Central memory CD8-positive, alpha-beta T cell (primary cell): ENCODE data around the gene PHACTR3.

Experiments used
- ATAC-seq: fragments of 150-1000 bp; cut with Tn5 transposase; replicated peaks from 2 replicates; pipeline ENCODE4 v1.10.0; 2022; ENCODE audit warnings: mild to moderate bottlenecking, moderate FRiP score, moderate number of reproducible peaks; ENCODE audit not compliant: poor library complexity, severe bottlenecking; ENCODE audit errors: extremely low read depth
- DNase-seq, 2 donors: peaks; one replicate each; pipeline ENCODE4 v3.0.0; 2021; ENCODE audit warnings: low spot score in 2 of 2
- H3K27ac Mint-ChIP-seq: one replicate; pipeline ENCODE4 v1.8.0; 2022; ENCODE audit warnings: low read depth, mild to moderate bottlenecking, moderate library complexity, mixed read lengths
- H3K27me3 Mint-ChIP-seq: one replicate; pipeline ENCODE4 v1.8.0; 2022; ENCODE audit warnings: mixed read lengths
- H3K36me3 Mint-ChIP-seq: one replicate; pipeline ENCODE4 v1.8.0; 2022; ENCODE audit warnings: mild to moderate bottlenecking, moderate library complexity, mixed read lengths; ENCODE audit not compliant: insufficient read depth
- H3K4me1 Mint-ChIP-seq: one replicate; pipeline ENCODE4 v1.8.0; 2022; ENCODE audit warnings: mixed read lengths
- H3K4me3 Mint-ChIP-seq: one replicate; pipeline ENCODE4 v1.8.0; 2022; ENCODE audit warnings: mild to moderate bottlenecking, moderate library complexity, mixed read lengths
- H3K9me3 Mint-ChIP-seq: one replicate; pipeline ENCODE4 v1.8.0; 2022; ENCODE audit warnings: mixed read lengths

PHACTR3 gene

GRCh38 chr20:59748619-59749191 lies 144.4 kb downstream of the PHACTR3 start:
- no peak for ATAC-seq
- no peak for DNase-seq
- H3K36me3 Mint-ChIP-seq = no peaks in the 10 kb centered on the region
- H3K9me3 Mint-ChIP-seq = no peaks in the 10 kb centered on the region
- H3K4me3 Mint-ChIP-seq = no peak overlapping the region
- no peaks in the 10 kb centered on the region for H3K4me1 Mint-ChIP-seq
- no peak overlapping the region for H3K27ac Mint-ChIP-seq
- peaks cover 22% of the 10 kb centered on the region for H3K27me3 Mint-ChIP-seq

- Mint-ChIP-seq H3K4me1 (no peaks in the 10 kb centered on the region), H3K9me3 (no peaks in the 10 kb centered on the region), H3K36me3 (no peaks in the 10 kb centered on the region), H3K27me3 (peaks cover 23% of the 10 kb centered on the region), H3K4me3 (no peak overlapping the region), H3K27ac (no peak overlapping the region)
- DNase-seq = no peak
- ATAC-seq = no peak
Measured at GRCh38 chr20:59749301-59749700, 145.0 kb downstream of the PHACTR3 start.

GRCh38 chr20:59750209-59750840 lies 146.0 kb downstream of the PHACTR3 start:
- peaks cover 24% of the 10 kb centered on the region for H3K27me3 Mint-ChIP-seq
- DNase-seq (no peak), ATAC-seq (no peak)
- no peak overlapping the region for H3K27ac Mint-ChIP-seq
- no peak overlapping the region for H3K4me3 Mint-ChIP-seq
- no peaks in the 10 kb centered on the region for H3K4me1 Mint-ChIP-seq
- no peaks in the 10 kb centered on the region for H3K9me3 Mint-ChIP-seq
- no peaks in the 10 kb centered on the region for H3K36me3 Mint-ChIP-seq

GRCh38 chr20:59751075-59751711 lies 146.9 kb downstream of the PHACTR3 start:
- Mint-ChIP-seq H3K9me3 (no peaks in the 10 kb centered on the region), H3K4me3 (no peak overlapping the region), H3K4me1 (no peaks in the 10 kb centered on the region), H3K36me3 (no peaks in the 10 kb centered on the region), H3K27ac (no peak overlapping the region), H3K27me3 (peaks cover 33% of the 10 kb centered on the region)
- ATAC-seq (no peak), DNase-seq (no peak)

- no peak overlapping the region for H3K27ac Mint-ChIP-seq
- DNase-seq = no peak
- H3K9me3 Mint-ChIP-seq = no peaks in the 10 kb centered on the region
- no peaks in the 10 kb centered on the region for H3K36me3 Mint-ChIP-seq
- ATAC-seq = no peak
- H3K4me1 Mint-ChIP-seq = no peaks in the 10 kb centered on the region
- no peak overlapping the region for H3K4me3 Mint-ChIP-seq
- peaks cover 37% of the 10 kb centered on the region for H3K27me3 Mint-ChIP-seq
Measured at GRCh38 chr20:59752101-59752586, 147.8 kb downstream of the PHACTR3 start.

- no peak overlapping the region for H3K4me3 Mint-ChIP-seq
- ATAC-seq (no peak), DNase-seq (no peak)
- no peaks in the 10 kb centered on the region for H3K36me3 Mint-ChIP-seq
- no peak overlapping the region for H3K27ac Mint-ChIP-seq
- no peaks in the 10 kb centered on the region for H3K4me1 Mint-ChIP-seq
- no peaks in the 10 kb centered on the region for H3K9me3 Mint-ChIP-seq
- peaks cover 44% of the 10 kb centered on the region for H3K27me3 Mint-ChIP-seq
Measured at GRCh38 chr20:59752704-59753460, 148.5 kb downstream of the PHACTR3 start.

- no peak for ATAC-seq
- no peak overlapping the region for H3K4me3 Mint-ChIP-seq
Measured at GRCh38 chr20:59753836-59754235, 149.5 kb downstream of the PHACTR3 start.

GRCh38 chr20:59754551-59754950 lies 150.2 kb downstream of the PHACTR3 start:
- ATAC-seq = no peak
- H3K27me3 Mint-ChIP-seq = peaks cover 47% of the 10 kb centered on the region
- no peak overlapping the region for H3K27ac Mint-ChIP-seq

More at GRCh38 chr20:59753836-59754235, 149.5 kb downstream of the PHACTR3 start:
- H3K27me3 Mint-ChIP-seq = peaks cover 46% of the 10 kb centered on the region
- no peak for DNase-seq
- H3K9me3 Mint-ChIP-seq = no peaks in the 10 kb centered on the region
- H3K4me1 Mint-ChIP-seq = no peaks in the 10 kb centered on the region
- H3K36me3 Mint-ChIP-seq = no peaks in the 10 kb centered on the region
- no peak overlapping the region for H3K27ac Mint-ChIP-seq

GRCh38 chr20:59756241-59756640 lies 151.9 kb downstream of the PHACTR3 start:
- Mint-ChIP-seq H3K27ac (no peak overlapping the region), H3K4me1 (no peaks in the 10 kb centered on the region), H3K27me3 (peaks cover 59% of the 10 kb centered on the region), H3K36me3 (no peaks in the 10 kb centered on the region), H3K9me3 (no peaks in the 10 kb centered on the region), H3K4me3 (no peak overlapping the region)
- ATAC-seq (no peak), DNase-seq (no peak)

More at GRCh38 chr20:59754551-59754950, 150.2 kb downstream of the PHACTR3 start:
- Mint-ChIP-seq H3K36me3 (no peaks in the 10 kb centered on the region), H3K4me3 (no peak overlapping the region), H3K4me1 (no peaks in the 10 kb centered on the region), H3K9me3 (no peaks in the 10 kb centered on the region)
- DNase-seq = no peak

GRCh38 chr20:59764037-59764436 lies 159.7 kb downstream of the PHACTR3 start:
- Mint-ChIP-seq H3K27me3 (peaks cover 13% of the 10 kb centered on the region), H3K27ac (no peak overlapping the region), H3K4me3 (no peak overlapping the region), H3K4me1 (no peaks in the 10 kb centered on the region), H3K36me3 (peaks cover 1% of the 10 kb centered on the region), H3K9me3 (peaks cover 20% of the 10 kb centered on the region)
- DNase-seq = no peak
- no peak for ATAC-seq

GRCh38 chr20:59765599-59766177 lies 161.3 kb downstream of the PHACTR3 start:
- Mint-ChIP-seq H3K27me3 (peaks cover 1% of the 10 kb centered on the region), H3K4me3 (no peak overlapping the region), H3K36me3 (peaks cover 1% of the 10 kb centered on the region), H3K4me1 (no peaks in the 10 kb centered on the region), H3K9me3 (peaks cover 20% of the 10 kb centered on the region), H3K27ac (no peak overlapping the region)
- ATAC-seq = no peak
- DNase-seq = no peak

GRCh38 chr20:59767656-59768055 lies 163.3 kb downstream of the PHACTR3 start:
- peaks cover 17% of the 10 kb centered on the region for H3K27me3 Mint-ChIP-seq
- peaks cover 1% of the 10 kb centered on the region for H3K36me3 Mint-ChIP-seq
- H3K27ac Mint-ChIP-seq = no peak overlapping the region
- H3K4me1 Mint-ChIP-seq = no peaks in the 10 kb centered on the region
- peaks cover 20% of the 10 kb centered on the region for H3K9me3 Mint-ChIP-seq
- DNase-seq (no peak), ATAC-seq (no peak)
- H3K4me3 Mint-ChIP-seq = no peak overlapping the region
